GM18870 (cell line): ENCODE measurements around the gene CSTF2.

Experiments
- ATAC-seq: cut with Tn5 transposase; IDR thresholded peaks from one replicate; pipeline ENCODE4 v1.9.1; 2021; ENCODE audit warnings: moderate library complexity; ENCODE audit not compliant: unreplicated experiment

CSTF2 gene

DNA sequence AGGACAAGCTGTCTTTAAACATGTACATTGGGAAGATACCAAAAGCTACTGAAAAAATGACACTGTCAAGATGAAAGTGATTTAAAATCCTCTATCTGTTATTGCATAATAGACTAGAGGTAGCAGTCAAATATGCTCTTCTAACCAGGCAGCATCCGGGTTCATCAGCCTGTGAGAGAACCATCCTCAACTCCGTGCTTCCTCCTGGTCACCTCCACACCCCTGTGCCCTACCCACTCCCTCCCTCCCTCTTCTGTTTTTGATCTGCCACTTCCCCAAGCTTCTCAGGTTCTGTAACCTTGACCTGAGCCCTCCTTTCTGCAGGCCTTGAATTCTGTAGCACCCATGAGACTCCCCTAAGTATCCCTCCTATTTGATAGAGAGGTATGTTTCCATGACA is 48.1 kb downstream of the CSTF2 start:
- ATAC-seq, result no peak

DNA sequence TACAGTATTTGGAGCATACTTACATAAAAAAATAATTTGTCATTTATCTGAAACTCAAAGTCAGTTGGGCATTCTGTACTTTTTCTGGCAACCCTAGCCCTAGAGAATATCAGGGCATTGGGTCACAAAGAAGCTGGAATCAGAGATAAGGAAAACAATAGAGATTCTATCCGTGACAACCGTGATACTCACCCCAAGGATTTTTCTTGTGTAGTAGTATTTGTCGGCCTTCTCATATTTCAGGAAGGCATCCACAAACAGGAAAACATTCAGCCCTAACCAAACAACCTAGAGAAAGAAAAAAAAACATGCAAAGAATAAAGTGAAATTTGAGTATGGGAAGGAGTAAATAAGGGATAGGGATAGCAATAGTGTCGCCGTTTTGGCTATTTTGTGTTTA is 50.3 kb downstream of the CSTF2 start:
- ATAC-seq, result no peak

DNA sequence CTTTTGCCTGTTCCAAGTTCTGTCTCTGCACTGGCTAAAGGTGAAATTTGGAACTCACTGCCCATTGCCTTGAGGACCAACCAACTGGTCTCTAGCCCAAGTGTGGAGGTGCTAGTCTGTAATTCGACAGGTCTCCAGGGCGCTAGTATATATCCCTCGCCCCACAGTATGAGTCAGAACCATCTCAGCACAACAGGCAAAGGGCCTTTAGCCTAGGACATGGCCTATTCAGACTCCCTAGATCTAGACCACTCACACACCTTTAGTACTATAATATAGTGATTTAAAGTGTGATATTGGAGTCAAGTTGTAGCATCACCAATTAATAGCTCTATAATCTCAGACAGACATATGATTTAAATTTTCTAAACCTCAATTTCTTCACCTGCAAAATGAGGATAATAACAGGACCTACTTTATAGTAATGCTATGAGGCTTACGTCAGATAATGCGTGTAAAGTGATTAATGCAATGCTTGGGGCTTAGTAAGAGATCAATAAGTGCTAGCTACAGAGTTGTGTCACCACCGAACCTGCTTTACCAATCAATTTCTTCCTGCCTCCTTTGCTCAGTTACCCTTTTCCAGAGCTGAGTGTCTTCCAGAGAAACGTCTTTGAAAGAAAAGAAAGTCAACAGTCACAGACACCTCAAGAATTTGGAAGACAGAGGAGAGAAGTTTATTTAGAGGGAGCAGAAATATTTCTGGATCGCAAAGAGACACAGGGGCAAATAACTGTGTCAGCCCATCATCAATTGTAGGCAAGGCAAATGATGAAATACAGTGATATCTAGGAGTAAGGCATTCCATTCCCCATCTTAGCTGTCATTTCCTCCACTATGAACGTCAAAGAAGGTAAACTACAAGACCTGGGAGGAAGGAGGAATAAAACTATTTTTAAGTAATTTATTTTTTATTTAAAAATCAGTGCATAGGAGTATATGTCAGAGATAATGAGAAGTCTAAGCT is 51.7 kb downstream of the CSTF2 start:
- no peak for ATAC-seq

DNA sequence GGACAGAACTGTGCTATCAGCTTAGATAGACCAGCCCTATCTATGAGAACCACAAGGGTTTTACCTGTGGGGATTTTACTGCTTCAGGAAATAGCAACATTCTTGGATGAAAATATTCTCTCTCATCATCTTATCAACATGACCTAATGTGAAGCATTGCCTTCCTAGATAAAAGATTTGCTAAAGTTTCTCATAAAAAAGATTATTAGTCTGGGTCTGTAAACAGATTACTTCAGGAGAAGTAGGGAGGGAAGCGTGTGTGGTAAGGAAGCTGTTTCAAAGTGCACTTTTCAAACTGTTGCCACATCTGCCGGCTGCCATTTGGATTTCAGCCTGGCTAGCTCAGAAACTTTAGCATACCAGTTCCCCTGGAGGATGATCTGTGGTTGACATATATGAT is 54.1 kb downstream of the CSTF2 start, which contains the start of gene NOX1:
TSS of gene NOX1 (minus strand) at position 35 of the 400 bp plus-strand sequence. CDS start 220 bp downstream, outside the sequence.
- no peak for ATAC-seq

DNA sequence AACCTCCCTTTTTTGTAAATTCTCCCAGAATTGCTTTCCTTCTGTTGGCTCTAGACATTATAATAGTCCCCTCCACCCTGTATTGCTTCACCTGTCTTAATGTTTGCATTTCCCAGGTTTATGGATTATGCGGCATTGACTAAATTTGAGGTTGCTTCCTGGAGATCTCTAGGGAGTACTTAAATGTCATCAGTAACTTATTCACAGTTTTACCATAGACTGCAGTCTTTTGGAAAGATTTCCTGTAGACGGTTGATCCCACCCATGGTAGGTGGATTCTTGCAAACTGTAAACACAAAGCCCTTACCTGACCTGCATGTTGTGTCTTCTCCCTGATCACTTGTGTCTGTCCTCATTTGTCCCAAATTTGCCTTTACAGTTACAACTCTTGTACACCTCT is 60.2 kb downstream of the CSTF2 start:
- ATAC-seq, result no peak

DNA sequence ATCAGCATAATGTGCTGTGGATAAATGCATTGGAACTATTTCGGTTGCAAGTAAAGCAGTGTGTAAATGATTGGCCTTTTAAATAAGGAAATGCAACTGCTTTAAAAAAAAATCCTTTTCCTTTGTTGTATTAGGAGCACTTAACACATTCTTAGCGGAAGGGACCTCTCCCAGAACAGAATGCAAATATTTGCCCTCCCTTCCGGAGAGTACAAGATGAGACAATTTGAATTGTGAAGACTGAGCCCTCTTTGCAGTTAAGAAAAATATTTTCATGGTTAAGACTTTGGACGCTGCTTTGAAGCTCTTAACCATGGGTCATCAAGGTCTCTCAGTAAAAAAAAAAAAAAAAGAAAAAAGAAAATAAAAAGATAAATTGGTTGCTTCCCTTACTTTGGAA is 63.5 kb downstream of the CSTF2 start:
- no peak for ATAC-seq
